GM03348 (cell line): ENCODE measurements around the gene PEAK1.
"Not testable (repeated sequence)": the region's sequence is repeated elsewhere in the genome, so short reads cannot be mapped to it uniquely, and the experiment has no call there.

Experiments
- DNase-seq: peaks from one replicate; pipeline ENCODE4 v3.0.0; 2012; ENCODE audit warnings: low spot score

The PEAK1 gene

GRCh38 chr15:77420610-77421369 lies 886 bp upstream of the PEAK1 start, which contains the start of gene HMG20A:
Gene HMG20A (plus strand): TSS chr15:77420888. CDS start chr15:77458408, 37,520 bp downstream.
- peak; percentile 75 for DNase-seq

DNA sequence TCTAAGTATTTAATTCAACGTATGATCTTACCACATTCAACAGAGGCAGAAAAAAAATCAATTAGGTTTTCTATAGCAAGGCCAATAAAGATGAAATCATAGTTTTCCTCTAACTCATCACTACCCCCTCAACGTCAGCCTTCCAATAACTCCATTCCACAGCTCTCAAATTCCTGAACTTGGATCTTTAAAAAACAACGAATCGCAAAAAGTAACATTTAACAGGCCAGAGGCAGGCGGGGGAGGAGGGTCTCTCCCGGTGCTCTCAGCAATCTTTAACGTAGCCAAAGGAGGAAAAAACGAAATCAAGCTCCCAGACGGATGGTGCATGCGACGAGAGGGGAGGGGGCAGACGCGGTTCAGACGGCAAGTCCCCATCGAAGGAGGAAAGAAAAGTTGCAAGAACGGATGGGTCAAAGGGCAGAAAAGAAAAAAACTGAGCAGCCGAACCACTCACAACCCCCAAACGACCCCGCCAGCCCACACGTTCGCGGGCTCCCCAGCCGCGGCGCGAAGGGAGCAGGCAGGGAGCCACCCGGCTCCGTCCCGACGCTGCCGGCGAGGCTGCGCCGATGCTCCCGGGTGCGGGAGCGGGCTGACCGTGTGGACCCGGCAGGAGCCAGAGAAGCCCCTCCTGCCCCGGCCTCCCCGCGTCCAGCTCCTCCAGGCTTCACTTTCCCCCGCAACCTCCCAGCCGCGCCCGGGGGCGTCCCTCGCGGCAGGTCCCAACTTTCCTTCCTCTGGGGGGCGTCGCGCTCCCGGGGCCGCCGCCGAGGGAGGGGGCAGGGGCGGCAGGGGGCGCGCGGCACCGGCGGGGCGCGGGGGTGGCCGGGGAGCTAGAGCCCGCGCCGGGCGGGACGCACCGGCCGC lies 703 bp downstream of the PEAK1 start:
- DNase-seq, result peak; percentile 62

- DNase-seq, result peak; percentile 44
These were observed 1.4 kb downstream of the PEAK1 start for GRCh38 chr15:77418391-77418965.

DNA sequence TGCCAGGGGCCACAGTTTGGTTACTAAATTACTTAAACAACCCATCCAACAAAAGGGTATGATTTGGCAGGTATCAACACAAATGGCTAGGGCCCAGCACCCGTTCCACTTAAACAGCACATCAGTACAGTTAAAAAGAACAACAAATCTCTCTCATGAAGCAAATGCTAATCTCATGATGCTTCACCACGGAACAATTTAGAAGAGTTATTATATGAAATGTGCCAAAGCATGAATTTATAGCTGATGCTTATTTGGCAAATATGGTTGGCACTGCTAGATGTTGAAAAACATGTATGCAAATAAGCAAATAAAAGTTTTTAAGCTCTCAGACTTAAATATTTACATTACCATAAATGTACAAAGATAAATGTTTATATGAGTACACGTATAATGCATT lies 2.3 kb downstream of the PEAK1 start:
- DNase-seq, result peak; percentile 20

- no peak for DNase-seq
These were observed 3.0 kb downstream of the PEAK1 start for GRCh38 chr15:77416954-77417353.

GRCh38 chr15:77416148-77416455 lies 3.8 kb downstream of the PEAK1 start:
- peak; percentile 66 for DNase-seq

DNA sequence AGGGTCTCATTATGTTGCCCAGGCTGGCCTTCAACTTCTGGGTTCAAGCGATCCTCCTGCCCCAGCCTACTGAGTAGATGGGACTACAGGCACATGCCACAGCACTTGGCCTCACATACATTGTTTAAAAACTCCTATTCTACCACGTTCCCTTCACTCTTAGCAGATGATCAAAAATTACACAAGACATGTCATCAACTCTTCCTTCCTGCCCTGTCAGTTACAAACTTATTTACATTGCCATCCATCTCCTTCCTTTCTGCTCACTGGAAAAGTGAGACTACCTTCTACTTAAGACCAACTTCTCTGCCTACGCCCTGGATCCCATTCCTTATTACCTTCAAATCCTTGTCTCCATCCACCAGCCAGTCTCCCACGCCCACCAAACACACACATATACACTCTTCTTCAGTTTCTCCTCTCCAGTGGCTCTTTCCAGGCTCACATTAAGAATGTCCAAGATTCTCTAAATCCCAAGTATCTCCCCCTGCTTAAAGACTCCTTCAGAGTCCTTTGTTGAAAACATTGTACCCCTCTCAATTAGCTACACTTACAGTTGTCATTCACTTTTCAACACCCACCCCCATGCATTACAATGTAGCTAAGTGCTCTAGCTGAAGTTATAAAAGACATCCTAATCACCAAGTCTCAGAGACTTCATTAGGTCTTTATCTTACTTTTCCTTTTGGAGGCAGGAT lies 4.3 kb downstream of the PEAK1 start:
- DNase-seq, result no peak

- DNase-seq, result no peak
These were observed 5.0 kb downstream of the PEAK1 start for GRCh38 chr15:77414789-77415442.

- DNase-seq, result no peak
These were observed 6.1 kb downstream of the PEAK1 start for GRCh38 chr15:77413699-77414349.

GRCh38 chr15:77412972-77413698 lies 6.8 kb downstream of the PEAK1 start:
- no peak for DNase-seq

GRCh38 chr15:77411619-77411976 lies 8.3 kb downstream of the PEAK1 start:
- no peak for DNase-seq

DNA sequence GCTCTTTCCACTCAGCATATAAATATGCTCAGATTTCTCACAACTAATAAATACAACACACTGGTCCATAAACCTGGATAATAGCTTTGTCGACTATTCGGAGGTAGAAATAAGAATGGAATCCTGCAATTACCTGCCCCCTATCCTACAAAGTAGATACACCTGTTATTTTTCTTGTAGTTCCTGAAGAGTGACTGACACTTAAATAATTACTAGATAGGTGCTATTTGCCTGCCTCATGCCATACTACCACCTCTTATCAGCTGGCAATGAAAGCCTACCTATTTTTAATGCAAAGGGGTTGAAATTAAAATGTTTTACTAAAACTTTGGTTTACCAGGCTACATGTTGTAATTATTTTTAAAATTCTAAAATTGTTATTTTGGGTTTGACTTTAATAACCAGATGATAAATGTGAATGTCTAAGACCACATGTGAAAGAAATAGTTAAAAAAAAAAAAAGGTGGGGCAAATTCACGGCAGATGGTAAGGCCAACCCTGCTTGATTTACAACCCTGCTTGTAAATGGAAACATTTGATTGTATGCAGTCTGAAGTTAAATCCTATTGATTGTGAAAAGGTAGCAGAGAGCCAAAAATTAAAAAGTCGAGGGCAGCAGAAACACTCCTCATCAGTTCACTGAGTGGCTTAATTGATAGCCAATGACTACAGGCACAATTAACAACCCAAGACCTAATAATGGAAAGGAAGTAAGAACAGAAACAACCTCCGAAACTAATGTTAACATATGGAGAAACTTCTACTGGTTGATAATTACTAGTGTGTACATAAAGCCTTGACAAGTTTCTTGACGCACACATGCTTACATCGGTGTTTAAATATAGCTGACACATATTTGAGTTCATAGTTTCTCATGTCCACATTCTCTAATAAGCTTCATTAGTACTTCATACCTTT lies 8.9 kb downstream of the PEAK1 start:
- DNase-seq, result no peak

- DNase-seq, result not testable (repeated sequence)
These were observed 9.8 kb downstream of the PEAK1 start for GRCh38 chr15:77410157-77410500.

GRCh38 chr15:77409259-77410156 lies 10.4 kb downstream of the PEAK1 start:
- no peak for DNase-seq

GRCh38 chr15:77406846-77407245 lies 13.1 kb downstream of the PEAK1 start:
- no peak for DNase-seq

DNA sequence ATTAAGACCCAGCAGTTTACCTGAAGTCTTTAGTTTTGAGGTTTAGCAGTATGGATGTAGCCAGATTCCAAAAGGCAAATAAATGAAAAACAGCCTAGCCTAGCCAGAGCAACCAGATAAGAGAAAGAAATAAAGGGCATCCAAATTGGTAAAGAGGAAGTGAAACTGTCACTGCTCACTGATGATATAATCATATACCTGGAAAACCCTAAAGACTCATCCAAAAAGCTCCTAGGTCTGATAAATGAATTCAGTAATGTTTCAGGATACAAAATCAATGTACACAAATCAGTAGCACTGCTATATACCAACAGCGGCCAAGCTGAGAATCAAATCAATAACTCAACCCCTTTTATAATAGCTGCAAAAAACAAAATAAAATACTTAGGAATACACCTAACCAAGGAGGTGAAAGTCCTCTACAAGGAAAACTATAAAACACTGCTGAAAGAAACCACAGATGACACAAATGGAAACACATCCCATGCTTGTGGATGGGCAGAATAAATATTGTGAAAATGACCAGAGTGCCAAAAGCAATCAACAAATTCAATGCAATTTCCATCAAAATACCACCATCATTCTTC lies 13.6 kb downstream of the PEAK1 start:
- not testable (repeated sequence) for DNase-seq

DNA sequence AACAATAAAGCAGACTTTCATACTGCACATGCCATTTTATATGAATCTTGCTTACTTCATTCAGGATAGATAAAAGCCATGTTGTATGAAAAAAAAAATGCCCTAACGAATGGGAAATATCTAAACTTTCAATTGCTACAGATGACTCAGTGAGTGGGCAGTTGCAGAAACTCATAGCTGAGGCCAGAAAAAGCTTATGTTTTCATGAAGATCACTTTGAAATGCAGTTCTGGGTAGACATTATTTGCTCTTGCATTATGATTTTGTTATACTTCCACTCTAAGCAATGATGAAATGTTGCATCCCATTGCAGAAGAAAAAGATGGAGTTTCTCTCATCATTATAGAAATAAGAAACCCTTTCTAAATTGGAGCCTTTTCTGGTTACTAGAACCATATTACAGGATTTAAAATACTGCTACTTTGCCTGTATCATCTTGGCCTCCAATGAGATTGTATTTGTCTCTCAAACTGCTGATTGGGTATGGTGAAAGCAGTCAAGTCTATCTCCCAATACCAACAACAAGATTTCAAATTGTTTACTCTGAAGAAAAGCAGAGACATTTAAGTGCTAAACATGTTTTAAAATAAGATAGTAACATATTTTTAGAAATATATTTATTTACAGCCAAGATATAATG lies 17.0 kb downstream of the PEAK1 start:
- DNase-seq, result peak; percentile 60

DNA sequence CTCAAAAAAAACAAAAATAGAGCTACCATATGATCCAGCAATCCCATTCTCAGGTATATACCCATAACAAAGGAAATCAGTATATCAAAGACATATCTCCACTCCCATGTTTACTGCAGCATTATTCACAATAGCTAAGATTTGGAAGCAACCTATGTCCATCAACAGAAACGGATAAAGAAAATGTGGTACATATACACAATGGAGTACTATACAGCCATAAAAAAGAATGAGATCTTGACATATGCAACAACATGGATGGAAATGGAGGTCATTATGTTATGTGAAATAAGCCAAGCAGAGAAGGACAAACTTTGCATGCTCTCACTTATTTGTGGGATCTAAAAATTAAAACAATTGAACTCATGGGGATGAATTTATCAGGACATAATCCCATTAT lies 19.6 kb downstream of the PEAK1 start:
- no peak for DNase-seq
